Hepatocyte (in vitro differentiated cells): ENCODE results near the gene PKNOX2.

ENCODE experiments used
- EZH2 ChIP-seq: fragments of 200-600 bp; sonication (generic); IDR thresholded peaks from 2 replicates; pipeline ENCODE4 v1.6.1; 2016; ENCODE audit warnings: antibody characterized with exemption, mild to moderate bottlenecking, borderline replicate concordance
- EZH2phosphoT487 ChIP-seq: fragments of 200-600 bp; sonication (generic); IDR thresholded peaks from one replicate; pipeline ENCODE4 v1.6.1; 2018; ENCODE audit warnings: antibody characterized with exemption, mild to moderate bottlenecking, low read depth, moderate library complexity; ENCODE audit not compliant: unreplicated experiment, severe bottlenecking
- TF ChIP-seq, protein P1 (sequence below): fragments of 200-600 bp; sonication (generic); IDR thresholded peaks from 2 replicates; pipeline ENCODE4 v1.5.1; 2016; ENCODE audit warnings: antibody characterized with exemption, mild to moderate bottlenecking; ENCODE audit not compliant: poor library complexity

DNA sequence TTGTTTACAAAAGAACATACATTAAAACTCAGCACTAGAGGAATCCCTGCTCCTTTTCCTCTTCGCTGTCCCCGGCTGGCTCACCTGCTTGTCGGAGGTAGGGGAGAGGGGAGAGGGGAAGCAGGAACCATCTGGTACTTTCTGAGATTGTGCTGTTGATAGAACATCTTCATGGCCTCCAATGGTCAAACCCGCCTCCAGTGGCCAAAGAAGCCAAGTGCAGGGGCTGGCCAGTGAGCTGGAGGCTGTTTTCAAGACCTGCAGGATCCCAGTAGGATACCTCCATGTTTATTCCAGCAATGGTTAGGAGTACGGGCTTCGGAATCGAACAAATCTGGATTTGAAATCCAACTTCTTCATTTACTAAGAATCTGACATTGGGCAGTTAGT lies 92.6 kb downstream of the PKNOX2 start:
- TF ChIP-seq, protein P1, sequence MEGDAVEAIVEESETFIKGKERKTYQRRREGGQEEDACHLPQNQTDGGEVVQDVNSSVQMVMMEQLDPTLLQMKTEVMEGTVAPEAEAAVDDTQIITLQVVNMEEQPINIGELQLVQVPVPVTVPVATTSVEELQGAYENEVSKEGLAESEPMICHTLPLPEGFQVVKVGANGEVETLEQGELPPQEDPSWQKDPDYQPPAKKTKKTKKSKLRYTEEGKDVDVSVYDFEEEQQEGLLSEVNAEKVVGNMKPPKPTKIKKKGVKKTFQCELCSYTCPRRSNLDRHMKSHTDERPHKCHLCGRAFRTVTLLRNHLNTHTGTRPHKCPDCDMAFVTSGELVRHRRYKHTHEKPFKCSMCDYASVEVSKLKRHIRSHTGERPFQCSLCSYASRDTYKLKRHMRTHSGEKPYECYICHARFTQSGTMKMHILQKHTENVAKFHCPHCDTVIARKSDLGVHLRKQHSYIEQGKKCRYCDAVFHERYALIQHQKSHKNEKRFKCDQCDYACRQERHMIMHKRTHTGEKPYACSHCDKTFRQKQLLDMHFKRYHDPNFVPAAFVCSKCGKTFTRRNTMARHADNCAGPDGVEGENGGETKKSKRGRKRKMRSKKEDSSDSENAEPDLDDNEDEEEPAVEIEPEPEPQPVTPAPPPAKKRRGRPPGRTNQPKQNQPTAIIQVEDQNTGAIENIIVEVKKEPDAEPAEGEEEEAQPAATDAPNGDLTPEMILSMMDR: no peak
- no peak for TF ChIP-seq EZH2phosphoT487
- no peak for TF ChIP-seq EZH2
